HepG2 (cell line): ENCODE data around the gene PYGB. TPM values are rescaled to one million over a fixed set of nuclear protein-coding genes. Genes with fewer than 3 reads are reported as not detected.

Experiments used
- CCAR2 ChIP-seq: fragments of 200-400 bp; formaldehyde crosslinking; optimal IDR thresholded peaks from 2 replicates; pipeline ENCODE3; 2018; ENCODE audit warnings: low read depth, mild to moderate bottlenecking, low read length, moderate library complexity
- ELF3 ChIP-seq: IDR thresholded peaks from 2 replicates; pipeline ENCODE4 v1.6.1; 2016; ENCODE audit warnings: missing genetic modification reagents, missing compliant biosample characterization
- FOXA3 ChIP-seq: IDR thresholded peaks from 2 replicates; pipeline ENCODE4 v1.6.1; 2016; ENCODE audit warnings: missing genetic modification reagents, missing compliant biosample characterization
- FOXP1 ChIP-seq, 2 experiments: fragments of 450-650 bp in 1 of 2; IDR thresholded peaks; 2 replicates each; pipeline ENCODE4 v1.6.1; 2017 to 2018; ENCODE audit warnings: antibody characterized with exemption in 1 of 2
- HOXA7 ChIP-seq: sonication (generic); formaldehyde crosslinking; IDR thresholded peaks from 2 replicates; pipeline ENCODE4 v1.8.1; 2022; ENCODE audit warnings: mild to moderate bottlenecking, missing genetic modification reagents, moderate library complexity
- IKZF4 ChIP-seq: sonication (generic); formaldehyde crosslinking; IDR thresholded peaks from 2 replicates; pipeline ENCODE4 v1.5.1; 2020; ENCODE audit warnings: borderline replicate concordance, mild to moderate bottlenecking, low read depth, missing genetic modification reagents; ENCODE audit errors: not compliant biosample characterization
- JUN ChIP-seq: sonication (generic); formaldehyde crosslinking; IDR thresholded peaks from 2 replicates; pipeline ENCODE4 v1.4.0; 2020; ENCODE audit warnings: mild to moderate bottlenecking, missing genetic modification reagents
- NFATC3 ChIP-seq: sonication (generic); formaldehyde crosslinking; IDR thresholded peaks from 2 replicates; pipeline ENCODE4 v1.5.1; 2020; ENCODE audit warnings: mild to moderate bottlenecking, missing genetic modification reagents
- NFE2 ChIP-seq: sonication (generic); formaldehyde crosslinking; IDR thresholded peaks from 2 replicates; pipeline ENCODE4 v1.4.0; 2020; ENCODE audit warnings: missing genetic modification reagents
- RBFOX2 ChIP-seq: fragments of 200-400 bp; formaldehyde crosslinking; IDR thresholded peaks from 2 replicates; pipeline ENCODE4 v1.6.1; 2017; ENCODE audit warnings: low read depth, mild to moderate bottlenecking, low read length
- RFX1 ChIP-seq: fragments of 450-650 bp; IDR thresholded peaks from 2 replicates; pipeline ENCODE4 v1.6.1; 2017
- SALL2 ChIP-seq: sonication (generic); formaldehyde crosslinking; IDR thresholded peaks from 2 replicates; pipeline ENCODE4 v1.8.1; 2023; ENCODE audit warnings: mild to moderate bottlenecking, missing genetic modification reagents, inconsistent platforms
- SAP130 ChIP-seq: IDR thresholded peaks from 2 replicates; pipeline ENCODE4 v1.6.1; 2016; ENCODE audit warnings: low read depth
- TOE1 ChIP-seq: sonication (generic); formaldehyde crosslinking; IDR thresholded peaks from 2 replicates; pipeline ENCODE4 v1.4.0; 2020; ENCODE audit warnings: mild to moderate bottlenecking, missing genetic modification reagents
- U2AF2 ChIP-seq: fragments of 200-400 bp; formaldehyde crosslinking; IDR thresholded peaks from 2 replicates; pipeline ENCODE4 v1.6.1; 2017; ENCODE audit warnings: low read depth, mild to moderate bottlenecking, low read length
- ZFP36 ChIP-seq: fragments of 150-350 bp; IDR thresholded peaks from 2 replicates; pipeline ENCODE4 v1.6.1; 2018; ENCODE audit warnings: borderline replicate concordance, low read length, low read depth; ENCODE audit not compliant: partially characterized antibody
- ZFP62 ChIP-seq: sonication (generic); formaldehyde crosslinking; IDR thresholded peaks from 2 replicates; pipeline ENCODE4 v1.4.0; 2020; ENCODE audit warnings: missing genetic modification reagents
- ZNF180 ChIP-seq: sonication (generic); formaldehyde crosslinking; IDR thresholded peaks from 2 replicates; pipeline ENCODE4 v1.4.0; 2020; ENCODE audit warnings: low read depth, missing genetic modification reagents, borderline replicate concordance
- ZNF274 ChIP-seq: sonication (generic); formaldehyde crosslinking; IDR thresholded peaks from 2 replicates; pipeline ENCODE4 v1.5.1; 2020; ENCODE audit warnings: mild to moderate bottlenecking, missing genetic modification reagents
- ZNF543 ChIP-seq: sonication (generic); formaldehyde crosslinking; IDR thresholded peaks from 2 replicates; pipeline ENCODE4 v1.4.0; 2020; ENCODE audit warnings: mild to moderate bottlenecking, missing genetic modification reagents
- ZNF614 ChIP-seq: IDR thresholded peaks from 2 replicates; pipeline ENCODE4 v1.6.1; 2018; ENCODE audit warnings: missing biosample characterization, missing genetic modification reagents, inconsistent platforms, borderline replicate concordance
- ZNF7 ChIP-seq: IDR thresholded peaks from 2 replicates; pipeline ENCODE4 v1.6.1; 2016; ENCODE audit warnings: missing biosample characterization, missing genetic modification reagents
- polyA plus RNA-seq, 8 experiments: library from polyadenylated mRNA; depleted of rRNA in 3 of 8; stranded (reverse) in 7 of 8; unstranded in 1 of 8; fragments of >200 nt; fragmentation: Illumina TruSeq in 4 of 8; extraction: Trizol in 4 of 8; gene quantifications; 2 replicates each; pipeline versions ENCODE4 v1.2.1 to v1.2.3, GENCODE V29; 2011 to 2016; ENCODE audit warnings: low read depth in 4 of 8, missing spikeins in 1 of 8, mixed read lengths in 1 of 8; ENCODE audit not compliant: insufficient read depth in 1 of 8
- total RNA-seq, 5 experiments: library from RNA; depleted of rRNA; stranded (reverse); fragments of >200 nt; fragmentation: Illumina TruSeq; extraction: Trizol; gene quantifications; 2 replicates each; pipeline ENCODE4 v1.2.3, GENCODE V29; 2016; ENCODE audit warnings: low read depth in 1 of 5
- TF ChIP-seq, protein P1 (sequence below): sonication (generic); formaldehyde crosslinking; IDR thresholded peaks from 2 replicates; pipeline ENCODE4 v1.4.0; 2020; ENCODE audit warnings: missing genetic modification reagents
- TF ChIP-seq, protein P2 (sequence below): sonication (generic); formaldehyde crosslinking; IDR thresholded peaks from 2 replicates; pipeline ENCODE4 v1.4.0; 2020; ENCODE audit warnings: missing genetic modification reagents, mild to moderate bottlenecking, borderline replicate concordance
- TF ChIP-seq, protein P3 (sequence below): sonication (generic); formaldehyde crosslinking; IDR thresholded peaks from 2 replicates; pipeline ENCODE4 v1.8.0; 2022; ENCODE audit warnings: mild to moderate bottlenecking, missing genetic modification reagents; ENCODE audit not compliant: insufficient replicate concordance
- TF ChIP-seq, protein P4 (sequence below): sonication (generic); formaldehyde crosslinking; IDR thresholded peaks from 2 replicates; pipeline ENCODE4 v1.4.0; 2020; ENCODE audit warnings: missing genetic modification reagents

PYGB gene
- total and polyA plus RNA-seq, 2 of the 13 experiments (the other 11 are each of a cell fraction or from before 2014, with no cell fraction given): 24.2 to 86.3 TPM

DNA sequence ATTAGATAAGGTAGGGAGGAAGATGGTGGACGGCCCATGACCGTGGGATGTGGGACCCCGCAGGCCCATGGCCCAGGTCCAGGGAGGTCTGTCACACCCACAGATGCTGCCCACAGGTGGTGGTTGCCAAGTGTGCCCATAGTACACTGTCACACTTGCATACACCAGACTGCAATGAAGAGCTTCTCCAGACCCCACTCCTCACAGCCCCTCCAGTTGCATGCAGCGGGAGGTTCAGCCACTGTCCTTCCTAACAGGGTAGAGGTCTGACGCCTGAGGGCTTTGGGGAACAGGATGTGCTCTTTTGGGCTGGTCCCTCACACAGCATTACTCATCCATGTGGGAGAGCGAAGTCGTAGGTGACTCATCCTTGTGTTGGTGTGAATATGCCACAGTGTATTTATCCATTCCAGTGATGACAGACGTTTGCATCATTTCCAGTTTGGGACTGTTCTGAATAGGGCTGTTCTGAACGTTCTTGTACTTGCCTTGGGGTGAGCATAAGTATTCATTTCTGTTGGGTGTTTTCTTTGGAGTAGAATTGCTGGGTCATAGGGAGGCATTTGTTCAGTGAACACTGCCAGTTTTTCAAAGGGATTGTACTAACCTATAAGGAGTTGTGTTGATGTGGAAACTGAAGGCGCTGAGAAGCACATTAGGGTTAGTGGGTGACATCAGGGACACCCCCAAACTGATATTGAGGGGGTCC lies 10.1 kb upstream of the PYGB start (continued):
- TF ChIP-seq ZNF543 (no peak), ZNF274 (CRISPR knock-in tag) (no peak), SALL2 (peak; percentile 45; the same call in 1 of the 2 replicates), FOXA3 (CRISPR knock-in tag) (peak; percentile 88), RFX1 (no peak), RBFOX2 (no peak), U2AF2 (no peak), TOE1 (CRISPR knock-in tag) (no peak), IKZF4 (no peak), NFE2 (CRISPR knock-in tag) (no peak), FOXP1 (IDR thresholded peaks at IDR 0.05) (no peak), FOXP1 (CRISPR knock-in tag; IDR thresholded peaks at IDR 0.05) (peak; percentile 62), ZNF614 (CRISPR knock-in tag) (0 out of 2 replicates have a peak, but pooled peaks have one; percentile 17), NFATC3 (CRISPR knock-in tag) (no peak), ZFP36 (peak; percentile 85), JUN (CRISPR knock-in tag) (peak; percentile 75), ZNF180 (CRISPR knock-in tag) (no peak), CCAR2 (peak; percentile 34), ELF3 (CRISPR knock-in tag) (peak; percentile 47), SAP130 (CRISPR knock-in tag) (peak; percentile 86), ZNF7 (CRISPR knock-in tag) (no peak), ZFP62 (CRISPR knock-in tag) (no peak), HOXA7 (CRISPR knock-in tag) (no peak)
- TF ChIP-seq, protein P1, sequence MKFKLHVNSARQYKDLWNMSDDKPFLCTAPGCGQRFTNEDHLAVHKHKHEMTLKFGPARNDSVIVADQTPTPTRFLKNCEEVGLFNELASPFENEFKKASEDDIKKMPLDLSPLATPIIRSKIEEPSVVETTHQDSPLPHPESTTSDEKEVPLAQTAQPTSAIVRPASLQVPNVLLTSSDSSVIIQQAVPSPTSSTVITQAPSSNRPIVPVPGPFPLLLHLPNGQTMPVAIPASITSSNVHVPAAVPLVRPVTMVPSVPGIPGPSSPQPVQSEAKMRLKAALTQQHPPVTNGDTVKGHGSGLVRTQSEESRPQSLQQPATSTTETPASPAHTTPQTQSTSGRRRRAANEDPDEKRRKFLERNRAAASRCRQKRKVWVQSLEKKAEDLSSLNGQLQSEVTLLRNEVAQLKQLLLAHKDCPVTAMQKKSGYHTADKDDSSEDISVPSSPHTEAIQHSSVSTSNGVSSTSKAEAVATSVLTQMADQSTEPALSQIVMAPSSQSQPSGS: no peak
- TF ChIP-seq, protein P2, sequence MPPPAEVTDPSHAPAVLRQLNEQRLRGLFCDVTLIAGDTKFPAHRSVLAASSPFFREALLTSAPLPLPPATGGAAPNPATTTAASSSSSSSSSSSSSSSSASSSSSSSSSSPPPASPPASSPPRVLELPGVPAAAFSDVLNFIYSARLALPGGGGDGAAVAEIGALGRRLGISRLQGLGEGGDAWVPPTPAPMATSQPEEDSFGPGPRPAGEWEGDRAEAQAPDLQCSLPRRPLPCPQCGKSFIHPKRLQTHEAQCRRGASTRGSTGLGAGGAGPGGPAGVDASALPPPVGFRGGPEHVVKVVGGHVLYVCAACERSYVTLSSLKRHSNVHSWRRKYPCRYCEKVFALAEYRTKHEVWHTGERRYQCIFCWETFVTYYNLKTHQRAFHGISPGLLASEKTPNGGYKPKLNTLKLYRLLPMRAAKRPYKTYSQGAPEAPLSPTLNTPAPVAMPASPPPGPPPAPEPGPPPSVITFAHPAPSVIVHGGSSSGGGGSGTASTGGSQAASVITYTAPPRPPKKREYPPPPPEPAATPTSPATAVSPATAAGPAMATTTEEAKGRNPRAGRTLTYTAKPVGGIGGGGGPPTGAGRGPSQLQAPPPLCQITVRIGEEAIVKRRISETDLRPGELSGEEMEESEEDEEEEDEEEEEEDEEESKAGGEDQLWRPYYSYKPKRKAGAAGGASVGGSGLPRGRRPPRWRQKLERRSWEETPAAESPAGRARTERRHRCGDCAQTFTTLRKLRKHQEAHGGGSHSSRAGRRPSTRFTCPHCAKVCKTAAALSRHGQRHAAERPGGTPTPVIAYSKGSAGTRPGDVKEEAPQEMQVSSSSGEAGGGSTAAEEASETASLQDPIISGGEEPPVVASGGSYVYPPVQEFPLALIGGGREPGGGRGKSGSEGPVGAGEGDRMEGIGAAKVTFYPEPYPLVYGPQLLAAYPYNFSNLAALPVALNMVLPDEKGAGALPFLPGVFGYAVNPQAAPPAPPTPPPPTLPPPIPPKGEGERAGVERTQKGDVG (CRISPR knock-in tag): no peak
- TF ChIP-seq, protein P3, sequence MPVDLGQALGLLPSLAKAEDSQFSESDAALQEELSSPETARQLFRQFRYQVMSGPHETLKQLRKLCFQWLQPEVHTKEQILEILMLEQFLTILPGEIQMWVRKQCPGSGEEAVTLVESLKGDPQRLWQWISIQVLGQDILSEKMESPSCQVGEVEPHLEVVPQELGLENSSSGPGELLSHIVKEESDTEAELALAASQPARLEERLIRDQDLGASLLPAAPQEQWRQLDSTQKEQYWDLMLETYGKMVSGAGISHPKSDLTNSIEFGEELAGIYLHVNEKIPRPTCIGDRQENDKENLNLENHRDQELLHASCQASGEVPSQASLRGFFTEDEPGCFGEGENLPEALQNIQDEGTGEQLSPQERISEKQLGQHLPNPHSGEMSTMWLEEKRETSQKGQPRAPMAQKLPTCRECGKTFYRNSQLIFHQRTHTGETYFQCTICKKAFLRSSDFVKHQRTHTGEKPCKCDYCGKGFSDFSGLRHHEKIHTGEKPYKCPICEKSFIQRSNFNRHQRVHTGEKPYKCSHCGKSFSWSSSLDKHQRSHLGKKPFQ (CRISPR knock-in tag): peak; percentile 99
- TF ChIP-seq, protein P4, sequence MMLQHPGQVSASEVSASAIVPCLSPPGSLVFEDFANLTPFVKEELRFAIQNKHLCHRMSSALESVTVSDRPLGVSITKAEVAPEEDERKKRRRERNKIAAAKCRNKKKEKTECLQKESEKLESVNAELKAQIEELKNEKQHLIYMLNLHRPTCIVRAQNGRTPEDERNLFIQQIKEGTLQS: peak; percentile 95
